PFSK-1 (cell line): ENCODE measurements around the gene KASH5.

Source experiments
- FOXP2 ChIP-seq: optimal IDR thresholded peaks from 2 replicates; pipeline ENCODE3; 2011; ENCODE audit warnings: borderline replicate concordance, control low read depth, inconsistent platforms; ENCODE audit not compliant: insufficient read depth; ENCODE audit errors: extremely low read length, extremely low read depth
- POLR2AphosphoS5 ChIP-seq: IDR thresholded peaks from 2 replicates; pipeline ENCODE4 v1.6.1; 2012; ENCODE audit warnings: low read depth, mild to moderate bottlenecking, control low read depth, low read length, moderate library complexity
- SIN3A ChIP-seq: IDR thresholded peaks from 2 replicates; pipeline ENCODE4 v1.6.1; 2012; ENCODE audit warnings: mild to moderate bottlenecking, low read length, moderate library complexity, borderline replicate concordance; ENCODE audit not compliant: insufficient read depth
- TAF1 ChIP-seq: IDR thresholded peaks from 2 replicates; pipeline ENCODE4 v1.6.1; 2012; ENCODE audit warnings: low read length, control low read depth, borderline replicate concordance; ENCODE audit not compliant: insufficient read depth
- TF ChIP-seq, protein P1 (sequence below), 2 experiments: IDR thresholded peaks; 2 replicates each; pipeline versions ENCODE4 v1.6.1 to v1.8.0; 2011 to 2012; ENCODE audit warnings: low read depth in 2 of 2, low read length in 2 of 2, control low read depth in 1 of 2, inconsistent platforms in 1 of 2, mild to moderate bottlenecking in 1 of 2, moderate library complexity in 1 of 2; ENCODE audit not compliant: insufficient read depth in 1 of 2

DNA sequence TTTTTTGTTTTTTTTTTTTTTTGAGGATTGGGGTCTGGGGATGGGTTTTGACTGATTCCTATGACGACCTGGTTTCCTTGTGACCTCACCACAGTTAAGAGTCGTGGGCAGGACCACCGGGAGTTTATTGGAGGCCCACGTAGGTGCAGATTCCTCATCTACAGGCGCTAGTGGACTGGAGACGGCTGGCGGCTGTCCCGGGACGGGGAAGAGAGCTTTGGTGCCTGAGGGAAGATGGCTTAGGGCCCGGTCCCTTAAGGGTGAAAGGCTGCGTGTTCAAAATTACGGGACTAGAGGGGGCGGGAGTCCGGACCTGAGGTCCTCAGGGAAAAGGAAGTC, 25.2 kb upstream of the KASH5 start:
- TF ChIP-seq POLR2AphosphoS5 (no peak), TAF1 (no peak), SIN3A (no peak), FOXP2 (no peak)
- TF ChIP-seq, protein P1, sequence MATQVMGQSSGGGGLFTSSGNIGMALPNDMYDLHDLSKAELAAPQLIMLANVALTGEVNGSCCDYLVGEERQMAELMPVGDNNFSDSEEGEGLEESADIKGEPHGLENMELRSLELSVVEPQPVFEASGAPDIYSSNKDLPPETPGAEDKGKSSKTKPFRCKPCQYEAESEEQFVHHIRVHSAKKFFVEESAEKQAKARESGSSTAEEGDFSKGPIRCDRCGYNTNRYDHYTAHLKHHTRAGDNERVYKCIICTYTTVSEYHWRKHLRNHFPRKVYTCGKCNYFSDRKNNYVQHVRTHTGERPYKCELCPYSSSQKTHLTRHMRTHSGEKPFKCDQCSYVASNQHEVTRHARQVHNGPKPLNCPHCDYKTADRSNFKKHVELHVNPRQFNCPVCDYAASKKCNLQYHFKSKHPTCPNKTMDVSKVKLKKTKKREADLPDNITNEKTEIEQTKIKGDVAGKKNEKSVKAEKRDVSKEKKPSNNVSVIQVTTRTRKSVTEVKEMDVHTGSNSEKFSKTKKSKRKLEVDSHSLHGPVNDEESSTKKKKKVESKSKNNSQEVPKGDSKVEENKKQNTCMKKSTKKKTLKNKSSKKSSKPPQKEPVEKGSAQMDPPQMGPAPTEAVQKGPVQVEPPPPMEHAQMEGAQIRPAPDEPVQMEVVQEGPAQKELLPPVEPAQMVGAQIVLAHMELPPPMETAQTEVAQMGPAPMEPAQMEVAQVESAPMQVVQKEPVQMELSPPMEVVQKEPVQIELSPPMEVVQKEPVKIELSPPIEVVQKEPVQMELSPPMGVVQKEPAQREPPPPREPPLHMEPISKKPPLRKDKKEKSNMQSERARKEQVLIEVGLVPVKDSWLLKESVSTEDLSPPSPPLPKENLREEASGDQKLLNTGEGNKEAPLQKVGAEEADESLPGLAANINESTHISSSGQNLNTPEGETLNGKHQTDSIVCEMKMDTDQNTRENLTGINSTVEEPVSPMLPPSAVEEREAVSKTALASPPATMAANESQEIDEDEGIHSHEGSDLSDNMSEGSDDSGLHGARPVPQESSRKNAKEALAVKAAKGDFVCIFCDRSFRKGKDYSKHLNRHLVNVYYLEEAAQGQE (IDR thresholded peaks at IDR 0.05; ENCODE audit: insufficient read depth in 1 of 2, low read depth in 2 of 2, low read length in 2 of 2), result no peak
